ENCODE data around the gene TRAM2. TPM values are rescaled to one million over a fixed set of nuclear protein-coding genes. Genes with fewer than 3 reads are reported as not detected.

The TRAM2 gene
- total and polyA plus RNA-seq, 2 of the 13 experiments (the other 11 are each of a cell fraction or from before 2014, with no cell fraction given): 49.1 to 72.5 TPM

DNA sequence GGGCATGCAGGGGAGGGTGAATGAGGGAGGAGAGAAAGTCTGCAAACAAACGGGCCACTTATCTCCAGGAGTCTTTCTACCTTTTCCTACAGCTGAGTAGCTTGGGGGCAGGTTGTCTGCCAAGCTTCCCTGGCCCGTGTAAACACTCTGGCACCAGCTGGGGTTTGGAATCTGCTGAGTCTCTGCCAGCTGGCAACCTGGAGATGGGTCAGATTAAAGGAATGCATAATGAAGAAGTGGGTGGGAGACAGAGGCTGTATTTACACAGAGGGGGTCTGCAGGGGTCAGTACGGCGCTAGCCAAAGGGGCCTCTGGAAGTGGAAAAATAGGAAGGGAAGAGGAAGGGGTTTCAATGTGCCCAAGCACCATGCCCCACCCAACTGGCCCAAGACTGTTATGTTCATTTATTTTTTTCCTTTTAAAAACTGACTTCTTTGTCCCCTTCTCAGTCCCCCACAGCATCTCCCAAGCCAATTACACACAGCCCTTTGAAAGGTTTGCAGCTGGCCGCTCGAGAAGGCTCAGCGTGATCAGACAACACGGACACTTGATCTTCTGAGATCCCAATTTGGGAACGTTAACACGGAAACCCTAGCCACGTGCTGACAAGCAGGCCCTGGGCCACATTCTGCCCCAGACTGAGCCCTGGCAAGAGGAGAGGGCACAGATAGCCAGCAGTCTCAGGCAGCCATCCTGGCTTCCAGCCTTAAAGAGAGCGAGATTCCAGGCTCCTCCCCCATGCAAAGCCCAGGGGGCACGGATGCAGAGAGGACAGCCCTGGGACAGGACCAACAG lies 25.2 kb downstream of the TRAM2 start (continued):
- TF ChIP-seq, protein P1, sequence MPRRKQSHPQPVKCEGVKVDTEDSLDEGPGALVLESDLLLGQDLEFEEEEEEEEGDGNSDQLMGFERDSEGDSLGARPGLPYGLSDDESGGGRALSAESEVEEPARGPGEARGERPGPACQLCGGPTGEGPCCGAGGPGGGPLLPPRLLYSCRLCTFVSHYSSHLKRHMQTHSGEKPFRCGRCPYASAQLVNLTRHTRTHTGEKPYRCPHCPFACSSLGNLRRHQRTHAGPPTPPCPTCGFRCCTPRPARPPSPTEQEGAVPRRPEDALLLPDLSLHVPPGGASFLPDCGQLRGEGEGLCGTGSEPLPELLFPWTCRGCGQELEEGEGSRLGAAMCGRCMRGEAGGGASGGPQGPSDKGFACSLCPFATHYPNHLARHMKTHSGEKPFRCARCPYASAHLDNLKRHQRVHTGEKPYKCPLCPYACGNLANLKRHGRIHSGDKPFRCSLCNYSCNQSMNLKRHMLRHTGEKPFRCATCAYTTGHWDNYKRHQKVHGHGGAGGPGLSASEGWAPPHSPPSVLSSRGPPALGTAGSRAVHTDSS (CRISPR knock-in tag; conservative IDR thresholded peaks at IDR 0.05): no peak
- TF ChIP-seq PHF20 (CRISPR knock-in tag; IDR thresholded peaks at IDR 0.05) (peak; percentile 17; the same call in 1 of the 2 replicates), SIN3A (IDR thresholded peaks at IDR 0.05; ENCODE audit: borderline replicate concordance, low read depth, low read length) (no peak), ZNF678 (CRISPR knock-in tag; IDR thresholded peaks at IDR 0.05) (no peak), RCOR2 (CRISPR knock-in tag; IDR thresholded peaks at IDR 0.05) (peak; percentile 2; the same call in 1 of the 2 replicates), TGIF2 (CRISPR knock-in tag; IDR thresholded peaks at IDR 0.05) (no peak), NCOA1 (CRISPR knock-in tag; IDR thresholded peaks at IDR 0.05) (no peak), KAT8 (CRISPR knock-in tag; IDR thresholded peaks at IDR 0.05) (no peak), ZNF136 (CRISPR knock-in tag; IDR thresholded peaks at IDR 0.05; ENCODE audit: low read depth) (no peak), BRCA1 (CRISPR knock-in tag; IDR thresholded peaks at IDR 0.05) (no peak), FOSL2 (CRISPR knock-in tag; IDR thresholded peaks at IDR 0.05) (peak; percentile 53; the same call in 1 of the 2 replicates), ZNF713 (CRISPR knock-in tag; IDR thresholded peaks at IDR 0.05) (no peak), HNF4A (CRISPR knock-in tag; IDR thresholded peaks at IDR 0.05) (0 out of 2 replicates have a peak, but pooled peaks have one; percentile 3), JUN (CRISPR knock-in tag; IDR thresholded peaks at IDR 0.05) (0 out of 2 replicates have a peak, but pooled peaks have one; percentile 3), ZBTB20 (CRISPR knock-in tag; IDR thresholded peaks at IDR 0.05; ENCODE audit: borderline replicate concordance, low read depth) (no peak), MYC (CRISPR knock-in tag; IDR thresholded peaks at IDR 0.05; ENCODE audit: borderline replicate concordance) (no peak), ZNF382 (CRISPR knock-in tag; IDR thresholded peaks at IDR 0.05; ENCODE audit: borderline replicate concordance) (no peak), ZNF749 (CRISPR knock-in tag; IDR thresholded peaks at IDR 0.05; ENCODE audit: borderline replicate concordance) (0 out of 2 replicates have a peak, but pooled peaks have one; percentile 65), CBX5 (CRISPR knock-in tag; IDR thresholded peaks at IDR 0.05; ENCODE audit: borderline replicate concordance) (no peak)
- TF ChIP-seq, protein P2, sequence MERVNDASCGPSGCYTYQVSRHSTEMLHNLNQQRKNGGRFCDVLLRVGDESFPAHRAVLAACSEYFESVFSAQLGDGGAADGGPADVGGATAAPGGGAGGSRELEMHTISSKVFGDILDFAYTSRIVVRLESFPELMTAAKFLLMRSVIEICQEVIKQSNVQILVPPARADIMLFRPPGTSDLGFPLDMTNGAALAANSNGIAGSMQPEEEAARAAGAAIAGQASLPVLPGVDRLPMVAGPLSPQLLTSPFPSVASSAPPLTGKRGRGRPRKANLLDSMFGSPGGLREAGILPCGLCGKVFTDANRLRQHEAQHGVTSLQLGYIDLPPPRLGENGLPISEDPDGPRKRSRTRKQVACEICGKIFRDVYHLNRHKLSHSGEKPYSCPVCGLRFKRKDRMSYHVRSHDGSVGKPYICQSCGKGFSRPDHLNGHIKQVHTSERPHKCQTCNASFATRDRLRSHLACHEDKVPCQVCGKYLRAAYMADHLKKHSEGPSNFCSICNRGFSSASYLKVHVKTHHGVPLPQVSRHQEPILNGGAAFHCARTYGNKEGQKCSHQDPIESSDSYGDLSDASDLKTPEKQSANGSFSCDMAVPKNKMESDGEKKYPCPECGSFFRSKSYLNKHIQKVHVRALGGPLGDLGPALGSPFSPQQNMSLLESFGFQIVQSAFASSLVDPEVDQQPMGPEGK (CRISPR knock-in tag; IDR thresholded peaks at IDR 0.05): peak; percentile 69
- TF ChIP-seq, protein P3, sequence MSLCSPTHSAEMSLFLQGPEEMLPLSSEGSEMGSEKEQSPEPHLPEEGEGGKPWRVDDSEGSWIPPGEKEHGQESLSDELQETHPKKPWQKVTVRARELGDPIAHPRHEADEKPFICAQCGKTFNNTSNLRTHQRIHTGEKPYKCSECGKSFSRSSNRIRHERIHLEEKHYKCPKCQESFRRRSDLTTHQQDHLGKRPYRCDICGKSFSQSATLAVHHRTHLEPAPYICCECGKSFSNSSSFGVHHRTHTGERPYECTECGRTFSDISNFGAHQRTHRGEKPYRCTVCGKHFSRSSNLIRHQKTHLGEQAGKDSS (CRISPR knock-in tag; IDR thresholded peaks at IDR 0.05; ENCODE audit: borderline replicate concordance, low read depth): no peak
- TF ChIP-seq, protein P4, sequence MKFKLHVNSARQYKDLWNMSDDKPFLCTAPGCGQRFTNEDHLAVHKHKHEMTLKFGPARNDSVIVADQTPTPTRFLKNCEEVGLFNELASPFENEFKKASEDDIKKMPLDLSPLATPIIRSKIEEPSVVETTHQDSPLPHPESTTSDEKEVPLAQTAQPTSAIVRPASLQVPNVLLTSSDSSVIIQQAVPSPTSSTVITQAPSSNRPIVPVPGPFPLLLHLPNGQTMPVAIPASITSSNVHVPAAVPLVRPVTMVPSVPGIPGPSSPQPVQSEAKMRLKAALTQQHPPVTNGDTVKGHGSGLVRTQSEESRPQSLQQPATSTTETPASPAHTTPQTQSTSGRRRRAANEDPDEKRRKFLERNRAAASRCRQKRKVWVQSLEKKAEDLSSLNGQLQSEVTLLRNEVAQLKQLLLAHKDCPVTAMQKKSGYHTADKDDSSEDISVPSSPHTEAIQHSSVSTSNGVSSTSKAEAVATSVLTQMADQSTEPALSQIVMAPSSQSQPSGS (CRISPR knock-in tag; IDR thresholded peaks at IDR 0.05): no peak
- TF ChIP-seq, protein P5, sequence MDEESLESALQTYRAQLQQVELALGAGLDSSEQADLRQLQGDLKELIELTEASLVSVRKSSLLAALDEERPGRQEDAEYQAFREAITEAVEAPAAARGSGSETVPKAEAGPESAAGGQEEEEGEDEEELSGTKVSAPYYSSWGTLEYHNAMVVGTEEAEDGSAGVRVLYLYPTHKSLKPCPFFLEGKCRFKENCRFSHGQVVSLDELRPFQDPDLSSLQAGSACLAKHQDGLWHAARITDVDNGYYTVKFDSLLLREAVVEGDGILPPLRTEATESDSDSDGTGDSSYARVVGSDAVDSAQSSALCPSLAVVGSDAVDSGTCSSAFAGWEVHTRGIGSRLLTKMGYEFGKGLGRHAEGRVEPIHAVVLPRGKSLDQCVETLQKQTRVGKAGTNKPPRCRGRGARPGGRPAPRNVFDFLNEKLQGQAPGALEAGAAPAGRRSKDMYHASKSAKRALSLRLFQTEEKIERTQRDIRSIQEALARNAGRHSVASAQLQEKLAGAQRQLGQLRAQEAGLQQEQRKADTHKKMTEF (CRISPR knock-in tag; IDR thresholded peaks at IDR 0.05): no peak

Data from HepG2 (cell line).